Activated T-cell treated with anti-CD3 and anti-CD28 coated beads, Interleukin-2, amount 50 U/mL, for 4 hours (primary cell): ENCODE measurements around the gene EIF4B. TPM values are rescaled to one million over a fixed set of nuclear protein-coding genes. Genes with fewer than 3 reads are reported as not detected.

Experiments used
- total RNA-seq, 3 donors: library from RNA; stranded (reverse); gene quantifications; one replicate each; pipeline ENCODE4 v1.2.1, GENCODE V29; 2021

EIF4B gene
- total RNA-seq, 3 donors from 2014 or later: 617 to 659 (median 632) TPM

Other genes starting within 250 kb of the EIF4B start
- gene KRT76, start 229.1 kb upstream of the EIF4B start, total RNA-seq: not detected
- not detected for gene KRT3, start 210.3 kb upstream of the EIF4B start, total RNA-seq
- not detected for gene KRT4, start 192.3 kb upstream of the EIF4B start, total RNA-seq
- under 1 TPM in 2 of 3 donors, not detected in 1; 0.10 to 0.16 TPM for gene KRT79, start 172.1 kb upstream of the EIF4B start, total RNA-seq
- gene KRT78, start 157.5 kb upstream of the EIF4B start, total RNA-seq: not detected
- gene KRT8, start 101.4 kb upstream of the EIF4B start, total RNA-seq: 1 to 10 TPM; 4.2 to 6.0 (median 4.5) TPM
- 10 to 100 TPM; 11.8 to 15.6 (median 15.0) TPM for gene KRT18, start 57.3 kb upstream of the EIF4B start, total RNA-seq
- gene TNS2, start 43.6 kb downstream of the EIF4B start, total RNA-seq: 1 to 10 TPM in 2 of 3 donors, under 1 TPM in 1; 0.87 to 2.5 (median 2.1) TPM
- gene SPRYD3, start 72.9 kb downstream of the EIF4B start, total RNA-seq: 10 to 100 TPM; 48.3 to 57.8 (median 50.7) TPM
- gene IGFBP6, start 91.2 kb downstream of the EIF4B start, total RNA-seq: under 1 TPM; 0.29 to 0.43 (median 0.38) TPM
- under 1 TPM; 0.15 to 0.54 (median 0.32) TPM for gene SOAT2, start 97.0 kb downstream of the EIF4B start, total RNA-seq
- gene ZNF740, start 174.3 kb downstream of the EIF4B start, total RNA-seq: 10 to 100 TPM; 29.7 to 41.5 (median 36.6) TPM
- 10 to 100 TPM in 1 of 3 donors, 1 to 10 TPM in 2; 8.0 to 10.6 (median 9.3) TPM for gene CSAD, start 174.5 kb downstream of the EIF4B start, total RNA-seq
- 100 to 1,000 TPM in 2 of 3 donors, 10 to 100 TPM in 1; 82.1 to 140 (median 124) TPM for gene ITGB7, start 200.8 kb downstream of the EIF4B start, total RNA-seq
- gene RARG, start 225.8 kb downstream of the EIF4B start, total RNA-seq: 10 to 100 TPM; 34.4 to 38.4 (median 38.0) TPM